WERI-Rb-1 (cell line): ENCODE data around the gene EIF2B2.

Experiments
- DNase-seq: peaks from one replicate; pipeline ENCODE4 v3.0.0-alpha.2; 2020
- H3K27ac ChIP-seq: fragments of 250-450 bp; sonication (Bioruptor Pico); 2 replicates; pipeline ENCODE4 v1.5.1; 2020; ENCODE audit warnings: mild to moderate bottlenecking, moderate library complexity
- H3K27me3 ChIP-seq: fragments of 250-450 bp; sonication (Bioruptor Pico); 2 replicates; pipeline ENCODE4 v1.5.1; 2021; ENCODE audit warnings: mild to moderate bottlenecking, low read depth, moderate library complexity; ENCODE audit not compliant: insufficient read depth, severe bottlenecking
- H3K36me3 ChIP-seq: fragments of 250-450 bp; sonication (Bioruptor Pico); 2 replicates; pipeline ENCODE4 v1.5.1; 2020; ENCODE audit warnings: mild to moderate bottlenecking, moderate library complexity
- H3K4me3 ChIP-seq: 2 replicates; pipeline ENCODE4 v1.5.1; 2011; ENCODE audit warnings: low read depth, mild to moderate bottlenecking, control low read depth, low read length
- H3K9me3 ChIP-seq: fragments of 250-450 bp; sonication (Bioruptor Pico); 2 replicates; pipeline ENCODE4 v1.5.1; 2021; ENCODE audit warnings: mild to moderate bottlenecking, moderate library complexity; ENCODE audit not compliant: severe bottlenecking
- TF ChIP-seq, protein P1 (sequence below): IDR thresholded peaks from 2 replicates; pipeline ENCODE4 v1.5.1; 2011; ENCODE audit warnings: low read depth, mild to moderate bottlenecking, control low read depth, inconsistent platforms, low read length

Gene EIF2B2

GRCh38 chr14:74981833-74982232 lies 20.9 kb upstream of the EIF2B2 start:
- H3K4me3 ChIP-seq: no peak overlapping the region
- H3K27me3 ChIP-seq: no peaks in the 10 kb centered on the region
- H3K9me3 ChIP-seq: no peaks in the 10 kb centered on the region
- no peak for DNase-seq
- H3K27ac ChIP-seq: no peak overlapping the region
- TF ChIP-seq, protein P1, sequence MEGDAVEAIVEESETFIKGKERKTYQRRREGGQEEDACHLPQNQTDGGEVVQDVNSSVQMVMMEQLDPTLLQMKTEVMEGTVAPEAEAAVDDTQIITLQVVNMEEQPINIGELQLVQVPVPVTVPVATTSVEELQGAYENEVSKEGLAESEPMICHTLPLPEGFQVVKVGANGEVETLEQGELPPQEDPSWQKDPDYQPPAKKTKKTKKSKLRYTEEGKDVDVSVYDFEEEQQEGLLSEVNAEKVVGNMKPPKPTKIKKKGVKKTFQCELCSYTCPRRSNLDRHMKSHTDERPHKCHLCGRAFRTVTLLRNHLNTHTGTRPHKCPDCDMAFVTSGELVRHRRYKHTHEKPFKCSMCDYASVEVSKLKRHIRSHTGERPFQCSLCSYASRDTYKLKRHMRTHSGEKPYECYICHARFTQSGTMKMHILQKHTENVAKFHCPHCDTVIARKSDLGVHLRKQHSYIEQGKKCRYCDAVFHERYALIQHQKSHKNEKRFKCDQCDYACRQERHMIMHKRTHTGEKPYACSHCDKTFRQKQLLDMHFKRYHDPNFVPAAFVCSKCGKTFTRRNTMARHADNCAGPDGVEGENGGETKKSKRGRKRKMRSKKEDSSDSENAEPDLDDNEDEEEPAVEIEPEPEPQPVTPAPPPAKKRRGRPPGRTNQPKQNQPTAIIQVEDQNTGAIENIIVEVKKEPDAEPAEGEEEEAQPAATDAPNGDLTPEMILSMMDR: no peak
- H3K36me3 ChIP-seq: no peaks in the 10 kb centered on the region

GRCh38 chr14:74982661-74983060 lies 20.1 kb upstream of the EIF2B2 start:
- H3K36me3 ChIP-seq: no peaks in the 10 kb centered on the region
- no peak for DNase-seq
- H3K4me3 ChIP-seq: no peak overlapping the region
- H3K9me3 ChIP-seq: no peaks in the 10 kb centered on the region
- TF ChIP-seq, protein P1: no peak
- H3K27me3 ChIP-seq: no peaks in the 10 kb centered on the region
- H3K27ac ChIP-seq: no peak overlapping the region

DNA sequence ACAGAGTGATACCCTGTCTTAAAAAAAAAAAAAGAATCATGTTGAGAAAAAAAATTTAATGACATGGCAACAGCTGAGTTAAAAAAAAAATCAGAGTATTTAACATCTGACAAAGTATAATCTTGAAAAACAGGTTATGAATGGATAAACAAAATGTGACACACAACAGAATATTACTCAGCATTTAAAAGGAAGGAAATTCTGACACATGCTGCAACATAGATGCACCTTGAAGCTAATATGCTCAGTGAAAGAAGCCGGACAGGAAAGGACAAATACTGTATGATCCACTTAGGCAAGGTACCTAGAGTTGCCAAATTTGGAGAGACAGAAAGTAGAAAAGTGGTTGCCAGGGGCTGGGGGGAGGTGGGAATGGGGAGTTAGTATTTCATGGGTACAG lies 19.4 kb upstream of the EIF2B2 start:
- Histone ChIP-seq H3K27me3 (no peaks in the 10 kb centered on the region), H3K27ac (no peak overlapping the region), H3K36me3 (no peaks in the 10 kb centered on the region), H3K4me3 (no peak overlapping the region), H3K9me3 (no peaks in the 10 kb centered on the region)
- TF ChIP-seq, protein P1: no peak
- DNase-seq: no peak

GRCh38 chr14:74984236-74985027 lies 18.3 kb upstream of the EIF2B2 start:
- no peaks in the 10 kb centered on the region for H3K36me3 ChIP-seq
- H3K4me3 ChIP-seq: no peak overlapping the region
- no peaks in the 10 kb centered on the region for H3K27me3 ChIP-seq
- H3K9me3 ChIP-seq: no peaks in the 10 kb centered on the region
- DNase-seq: no peak
- no peak overlapping the region for H3K27ac ChIP-seq
- TF ChIP-seq, protein P1: no peak

- Histone ChIP-seq H3K9me3 (no peaks in the 10 kb centered on the region), H3K27ac (no peak overlapping the region), H3K36me3 (no peaks in the 10 kb centered on the region), H3K4me3 (no peak overlapping the region), H3K27me3 (no peaks in the 10 kb centered on the region)
- DNase-seq: no peak
- TF ChIP-seq, protein P1: no peak
Observed at GRCh38 chr14:74985028-74985310, 17.8 kb upstream of the EIF2B2 start.

GRCh38 chr14:74985806-74986205 lies 16.9 kb upstream of the EIF2B2 start:
- Histone ChIP-seq H3K4me3 (no peak overlapping the region), H3K27me3 (no peaks in the 10 kb centered on the region), H3K27ac (no peak overlapping the region), H3K36me3 (no peaks in the 10 kb centered on the region), H3K9me3 (no peaks in the 10 kb centered on the region)
- DNase-seq: no peak
- TF ChIP-seq, protein P1: no peak
